MM.1S (cell line): ENCODE measurements around the gene STX16.
"Not testable (repeated sequence)": the region's sequence is repeated elsewhere in the genome, so short reads cannot be mapped to it uniquely, and the experiment has no call there.

Experiments used
- DNase-seq: peaks from one replicate; pipeline ENCODE4 v3.0.0-alpha.2; 2015
- H2AFZ ChIP-seq: fragments of 300-600 bp; sonication (generic); 2 replicates; pipeline ENCODE4 v1.6.0; 2016; ENCODE audit warnings: antibody characterized with exemption, low read length
- H3F3A ChIP-seq: fragments of 300-600 bp; sonication (generic); 2 replicates; pipeline ENCODE4 v1.6.1; 2016; ENCODE audit warnings: mild to moderate bottlenecking, antibody characterized with exemption, low read length, moderate library complexity, mixed read lengths; ENCODE audit not compliant: insufficient read depth
- H3K27ac ChIP-seq: fragments of 300-600 bp; sonication (generic); 2 replicates; pipeline ENCODE4 v1.5.1; 2016; ENCODE audit warnings: mild to moderate bottlenecking, low read length
- H3K27me3 ChIP-seq: fragments of 300-600 bp; sonication (generic); replicated peaks from 2 replicates; pipeline ENCODE4 v1.6.0; 2016; ENCODE audit warnings: low read length; ENCODE audit not compliant: insufficient read depth
- H3K36me3 ChIP-seq: fragments of 300-600 bp; sonication (generic); replicated peaks from 2 replicates; pipeline ENCODE4 v1.6.1; 2016; ENCODE audit warnings: mild to moderate bottlenecking, low read length, mixed read lengths; ENCODE audit not compliant: insufficient read depth
- H3K4me1 ChIP-seq: fragments of 300-600 bp; sonication (generic); 2 replicates; pipeline ENCODE4 v1.6.1; 2016; ENCODE audit warnings: low read length, mixed read lengths
- H3K4me2 ChIP-seq: fragments of 300-600 bp; sonication (generic); 2 replicates; pipeline ENCODE4 v1.6.0; 2016; ENCODE audit warnings: low read depth, low read length
- H3K4me3 ChIP-seq: fragments of 300-600 bp; sonication (generic); 2 replicates; pipeline ENCODE4 v1.5.1; 2016; ENCODE audit warnings: low read length, mixed read lengths
- H3K79me2 ChIP-seq: fragments of 300-600 bp; sonication (generic); 2 replicates; pipeline ENCODE4 v1.6.1; 2016; ENCODE audit warnings: mixed run types, low read length, mixed read lengths
- H3K9ac ChIP-seq: fragments of 300-600 bp; sonication (generic); 2 replicates; pipeline ENCODE4 v1.6.1; 2016; ENCODE audit warnings: low read length, mixed read lengths
- H3K9me2 ChIP-seq: fragments of 300-600 bp; sonication (generic); replicated peaks from 2 replicates; pipeline ENCODE4 v1.6.1; 2016; ENCODE audit warnings: mild to moderate bottlenecking, low read length, mixed read lengths; ENCODE audit not compliant: insufficient read depth
- H3K9me3 ChIP-seq: fragments of 300-600 bp; sonication (generic); replicated peaks from 2 replicates; pipeline ENCODE4 v1.6.1; 2016; ENCODE audit warnings: mild to moderate bottlenecking, low read length, mixed read lengths; ENCODE audit not compliant: insufficient read depth
- H4K20me1 ChIP-seq: fragments of 300-600 bp; sonication (generic); 2 replicates; pipeline ENCODE4 v1.6.1; 2016; ENCODE audit warnings: mild to moderate bottlenecking, low read length, moderate library complexity, mixed read lengths; ENCODE audit not compliant: insufficient read depth
- CTCF ChIP-seq: fragments of 300-600 bp; sonication (generic); IDR thresholded peaks from 2 replicates; pipeline ENCODE4 v1.5.1; 2016; ENCODE audit warnings: antibody characterized with exemption, low read length, mixed read lengths
- EZH2 ChIP-seq: fragments of 300-600 bp; sonication (generic); optimal IDR thresholded peaks from 2 replicates; pipeline ENCODE3; 2017; ENCODE audit warnings: low read depth, mild to moderate bottlenecking, antibody characterized with exemption, low read length, mixed read lengths
- EZH2phosphoT487 ChIP-seq: fragments of 300-600 bp; sonication (generic); IDR thresholded peaks from 2 replicates; pipeline ENCODE4 v1.6.1; 2018; ENCODE audit warnings: antibody characterized with exemption, low read length

STX16 gene

GRCh38 chr20:58646703-58647102, 4.4 kb upstream of the STX16 start:
- H3K27ac ChIP-seq = no peak overlapping the region
- H3K4me1 ChIP-seq = no peaks in the 10 kb centered on the region
- H3K9me2 ChIP-seq = no peaks in the 10 kb centered on the region
- H3K27me3 ChIP-seq = peaks cover 58% of the 10 kb centered on the region
- peaks cover 6% of the 10 kb centered on the region for H3K79me2 ChIP-seq
- TF ChIP-seq CTCF = no peak
- no peak for TF ChIP-seq EZH2phosphoT487
- TF ChIP-seq EZH2 = no peak
- DNase-seq = no peak
- no peak overlapping the region for H3K9ac ChIP-seq
- H3K4me3 ChIP-seq = no peak overlapping the region
- no peaks in the 10 kb centered on the region for H3K9me3 ChIP-seq
- no peaks in the 10 kb centered on the region for H3K36me3 ChIP-seq
- peaks cover 4% of the 10 kb centered on the region; the same call in 1 of the 2 replicates for H3F3A ChIP-seq
- no peaks in the 10 kb centered on the region for H4K20me1 ChIP-seq
- H2AFZ ChIP-seq = no peak overlapping the region
- H3K4me2 ChIP-seq = no peak overlapping the region

- H3K9me3 ChIP-seq = no peaks in the 10 kb centered on the region
- H2AFZ ChIP-seq = no peak overlapping the region
- no peak overlapping the region for H3K27ac ChIP-seq
- TF ChIP-seq EZH2phosphoT487 (no peak), EZH2 (no peak), CTCF (peak; percentile 37)
- H3K9ac ChIP-seq = no peak overlapping the region
- H3K27me3 ChIP-seq = peaks cover 52% of the 10 kb centered on the region
- H4K20me1 ChIP-seq = no peaks in the 10 kb centered on the region
- no peaks in the 10 kb centered on the region for H3K9me2 ChIP-seq
- no peaks in the 10 kb centered on the region for H3K36me3 ChIP-seq
- peak; percentile 44 for DNase-seq
- peaks cover 10% of the 10 kb centered on the region for H3K79me2 ChIP-seq
- no peak overlapping the region for H3K4me3 ChIP-seq
- no peaks in the 10 kb centered on the region for H3K4me1 ChIP-seq
- peaks cover 8% of the 10 kb centered on the region; the same call in 1 of the 2 replicates for H3F3A ChIP-seq
- H3K4me2 ChIP-seq = no peak overlapping the region
Measured at GRCh38 chr20:58647162-58647795, 3.8 kb upstream of the STX16 start.

DNA sequence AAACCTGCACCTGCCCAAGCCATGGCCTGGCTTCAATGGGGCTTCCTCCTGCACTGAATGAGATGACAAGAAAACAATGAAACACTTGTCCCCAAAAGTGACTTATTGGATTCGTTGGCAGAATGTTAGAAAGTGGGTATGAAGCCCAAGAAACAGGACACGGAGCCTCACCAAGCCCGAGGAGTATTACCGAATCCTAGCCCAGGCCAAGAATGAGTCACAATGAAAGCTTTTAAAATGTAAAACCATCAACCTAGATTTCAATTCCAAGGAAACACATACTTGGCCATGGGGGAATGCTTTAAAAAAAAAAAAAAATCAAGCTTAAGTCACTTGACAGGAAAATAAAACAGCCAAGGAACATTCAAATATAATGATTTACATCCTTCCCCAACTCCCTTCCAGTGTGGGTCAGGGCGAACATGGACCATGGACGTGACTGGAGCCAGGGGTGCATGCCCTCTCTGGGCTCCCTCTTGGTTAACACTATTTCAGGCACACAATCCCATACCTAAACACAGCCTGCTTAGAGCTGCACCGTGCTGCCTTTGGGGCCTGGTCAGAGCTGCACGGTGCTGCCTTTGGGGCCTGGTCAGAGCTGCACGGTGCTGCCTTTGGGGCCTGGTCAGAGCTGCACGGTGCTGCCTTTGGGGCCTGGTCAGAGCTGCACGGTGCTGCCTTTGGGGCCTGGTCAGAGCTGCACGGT, 3.1 kb upstream of the STX16 start:
- H3K9me3 ChIP-seq = no peaks in the 10 kb centered on the region
- no peak for TF ChIP-seq EZH2
- TF ChIP-seq CTCF = no peak
- no peak for TF ChIP-seq EZH2phosphoT487
- no peak overlapping the region for H3K4me3 ChIP-seq
- peaks cover 3% of the 10 kb centered on the region; the same call in 1 of the 2 replicates for H3K4me1 ChIP-seq
- no peaks in the 10 kb centered on the region for H3K9me2 ChIP-seq
- peaks cover 46% of the 10 kb centered on the region for H3K27me3 ChIP-seq
- no peak overlapping the region for H2AFZ ChIP-seq
- no peaks in the 10 kb centered on the region for H3K36me3 ChIP-seq
- H3K79me2 ChIP-seq = peaks cover 17% of the 10 kb centered on the region
- H3K27ac ChIP-seq = no peak overlapping the region
- no peak overlapping the region for H3K9ac ChIP-seq
- DNase-seq = no peak
- H3F3A ChIP-seq = peaks cover 11% of the 10 kb centered on the region; the same call in 1 of the 2 replicates
- no peak overlapping the region for H3K4me2 ChIP-seq
- no peaks in the 10 kb centered on the region for H4K20me1 ChIP-seq

DNA sequence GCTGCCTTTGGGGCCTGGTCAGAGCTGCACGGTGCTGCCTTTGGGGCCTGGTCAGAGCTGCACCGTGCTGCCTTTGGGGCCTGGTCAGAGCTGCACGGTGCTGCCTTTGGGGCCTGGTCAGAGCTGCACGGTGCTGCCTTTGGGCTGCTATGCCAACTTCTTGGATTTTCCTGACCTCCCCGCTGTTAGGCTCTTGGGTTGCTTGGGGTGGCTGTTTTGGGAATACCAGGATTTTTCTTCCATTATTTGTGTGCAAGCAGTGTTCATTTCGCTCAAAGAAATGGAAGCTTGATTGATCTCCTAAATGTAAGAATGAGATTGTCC, 2.6 kb upstream of the STX16 start:
- Histone ChIP-seq H3F3A (peaks cover 11% of the 10 kb centered on the region; the same call in 1 of the 2 replicates), H3K79me2 (peaks cover 22% of the 10 kb centered on the region), H3K27me3 (peaks cover 41% of the 10 kb centered on the region)
- not testable (repeated sequence) for H3K36me3 ChIP-seq, DNase-seq, H3K4me3 ChIP-seq, H4K20me1 ChIP-seq, H3K9ac ChIP-seq, H3K9me3 ChIP-seq, H2AFZ ChIP-seq, H3K4me1 ChIP-seq, H3K4me2 ChIP-seq, H3K9me2 ChIP-seq, H3K27ac ChIP-seq
